Skeletal muscle tissue (tissue), 4 donors: Measurements from ENCODE around the gene GARNL3. TPM values are rescaled to one million over a fixed set of nuclear protein-coding genes. Genes with fewer than 3 reads are reported as not detected.

Experiments used
- H3K27ac ChIP-seq: one replicate; pipeline ENCODE4 v1.7.0; 2013; ENCODE audit warnings: mild to moderate bottlenecking, low read depth, low read length, inconsistent platforms
- H3K27me3 ChIP-seq, 3 donors: one replicate each; pipeline ENCODE4 v1.7.0; 2013; ENCODE audit warnings: low read length in 3 of 3; ENCODE audit not compliant: control insufficient read depth in 3 of 3, insufficient read depth in 3 of 3
- H3K36me3 ChIP-seq, 3 donors: one replicate each; pipeline ENCODE4 v1.7.0; 2013; ENCODE audit warnings: low read length in 3 of 3; ENCODE audit not compliant: control insufficient read depth in 3 of 3, insufficient read depth in 3 of 3
- H3K4me1 ChIP-seq, 3 donors: one replicate each; pipeline ENCODE4 v1.7.0; 2013; ENCODE audit warnings: low read length in 3 of 3, mild to moderate bottlenecking in 3 of 3; ENCODE audit not compliant: control insufficient read depth in 3 of 3, insufficient read depth in 3 of 3
- H3K4me3 ChIP-seq, 3 donors: one replicate each; pipeline ENCODE4 v1.7.0; 2013; ENCODE audit warnings: low read length in 3 of 3
- H3K9ac ChIP-seq, 3 donors: one replicate each; pipeline ENCODE4 v1.7.0; 2013; ENCODE audit warnings: low read length in 3 of 3, mild to moderate bottlenecking in 3 of 3, moderate library complexity in 2 of 3, low read depth in 1 of 3
- H3K9me3 ChIP-seq, 3 donors: one replicate each; pipeline ENCODE4 v1.7.0; 2013; ENCODE audit warnings: low read length in 3 of 3; ENCODE audit not compliant: control insufficient read depth in 3 of 3
- total RNA-seq: library from RNA; depleted of rRNA; stranded (reverse); fragments of >200 nt; gene quantifications from one replicate; pipeline ENCODE4 v1.2.3, GENCODE V29; 2014
- donor health status: Osteomylitis.

Gene GARNL3
- total RNA-seq, 1 donor from 2014 or later = 21.9 TPM

DNA sequence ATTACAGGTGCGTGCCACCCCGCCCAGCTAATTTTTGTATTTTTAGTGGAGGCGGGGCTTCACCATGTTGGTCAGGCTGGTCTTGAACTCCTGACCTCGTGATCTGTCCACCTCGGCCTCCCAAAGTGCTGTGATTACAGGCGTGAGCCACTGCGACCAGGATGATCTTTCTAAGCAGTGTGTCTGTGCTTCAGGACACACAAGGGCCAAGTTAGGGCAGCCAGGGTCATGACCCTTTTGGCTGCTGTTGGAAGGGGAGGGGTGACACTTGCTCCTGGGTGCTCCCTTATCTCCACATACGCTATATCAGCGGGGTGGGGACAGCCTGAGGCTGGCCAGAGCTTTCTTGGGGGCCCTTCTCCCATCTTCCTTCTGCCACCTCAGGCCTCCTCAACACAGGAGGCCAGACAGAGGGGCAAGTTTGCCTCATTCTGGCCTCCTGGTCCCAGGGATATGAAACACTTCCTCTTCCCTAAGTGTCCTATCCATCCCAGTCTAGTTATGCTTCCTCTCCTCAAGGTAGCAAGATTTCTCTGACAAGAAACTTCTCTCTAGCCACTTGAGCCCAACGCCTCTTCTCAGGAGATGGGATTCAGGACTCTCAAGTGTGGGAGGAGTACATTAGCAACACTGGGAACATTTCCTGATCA is 157.7 kb downstream of the GARNL3 start:
- Histone ChIP-seq H3K9ac (peak overlapping the region in 2 of 3 donors; percentile 97 to 99), H3K4me3 (peak overlapping the region in 2 of 3 donors; percentile 93 to 98), H3K27ac (no peak overlapping the region)

GRCh38 chr9:127422787-127423186 is 158.2 kb downstream of the GARNL3 start:
- Histone ChIP-seq H3K27me3 (no peaks in the 10 kb centered on the region), H3K36me3 (no peaks in the 10 kb centered on the region), H3K9ac (peak overlapping the region in 2 of 3 donors; percentile 97 to 99), H3K4me3 (peak overlapping the region in 2 of 3 donors; percentile 93 to 98), H3K9me3 (no peaks in the 10 kb centered on the region), H3K4me1 (peaks cover 29 to 51% (median 35%) of the 10 kb centered on the region in 3 donors), H3K27ac (peak overlapping the region; percentile 93)

More for the DNA sequence above, 157.7 kb downstream of the GARNL3 start:
- no peaks in the 10 kb centered on the region for H3K36me3 ChIP-seq
- no peaks in the 10 kb centered on the region for H3K27me3 ChIP-seq
- H3K9me3 ChIP-seq = no peaks in the 10 kb centered on the region
- peaks cover 32 to 54% (median 36%) of the 10 kb centered on the region in 3 donors for H3K4me1 ChIP-seq

DNA sequence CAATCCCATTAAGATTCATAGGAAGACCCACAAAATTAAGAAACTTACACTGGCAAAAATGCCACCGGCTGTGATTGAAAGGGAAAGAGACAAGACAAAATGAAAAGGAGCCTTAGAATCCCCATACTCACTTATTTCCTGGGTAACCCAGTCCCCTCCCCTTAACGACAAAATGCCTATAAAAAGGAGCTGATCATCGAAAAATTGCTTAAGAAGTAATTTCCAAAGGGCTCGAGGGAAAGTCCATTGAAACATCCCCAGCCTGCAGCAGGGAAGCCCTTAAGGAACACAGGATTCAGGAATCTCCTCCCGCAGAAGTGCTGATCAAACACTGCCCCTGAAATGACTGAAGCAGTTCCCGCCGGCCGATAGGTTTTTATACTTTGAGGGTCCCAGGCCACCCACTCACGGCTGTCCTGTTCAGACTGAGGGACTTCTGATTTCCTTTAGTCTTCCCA is 158.9 kb downstream of the GARNL3 start:
- Histone ChIP-seq H3K9me3 (no peaks in the 10 kb centered on the region), H3K9ac (peak overlapping the region; percentile 96 to 99 (median 97)), H3K27ac (peak overlapping the region; percentile 93), H3K4me3 (peak overlapping the region; percentile 93 to 98 (median 96)), H3K4me1 (peaks cover 28 to 46% (median 28%) of the 10 kb centered on the region in 3 donors), H3K27me3 (no peaks in the 10 kb centered on the region), H3K36me3 (peaks cover 0 to 2% (median under 1%) of the 10 kb centered on the region in 3 donors)

DNA sequence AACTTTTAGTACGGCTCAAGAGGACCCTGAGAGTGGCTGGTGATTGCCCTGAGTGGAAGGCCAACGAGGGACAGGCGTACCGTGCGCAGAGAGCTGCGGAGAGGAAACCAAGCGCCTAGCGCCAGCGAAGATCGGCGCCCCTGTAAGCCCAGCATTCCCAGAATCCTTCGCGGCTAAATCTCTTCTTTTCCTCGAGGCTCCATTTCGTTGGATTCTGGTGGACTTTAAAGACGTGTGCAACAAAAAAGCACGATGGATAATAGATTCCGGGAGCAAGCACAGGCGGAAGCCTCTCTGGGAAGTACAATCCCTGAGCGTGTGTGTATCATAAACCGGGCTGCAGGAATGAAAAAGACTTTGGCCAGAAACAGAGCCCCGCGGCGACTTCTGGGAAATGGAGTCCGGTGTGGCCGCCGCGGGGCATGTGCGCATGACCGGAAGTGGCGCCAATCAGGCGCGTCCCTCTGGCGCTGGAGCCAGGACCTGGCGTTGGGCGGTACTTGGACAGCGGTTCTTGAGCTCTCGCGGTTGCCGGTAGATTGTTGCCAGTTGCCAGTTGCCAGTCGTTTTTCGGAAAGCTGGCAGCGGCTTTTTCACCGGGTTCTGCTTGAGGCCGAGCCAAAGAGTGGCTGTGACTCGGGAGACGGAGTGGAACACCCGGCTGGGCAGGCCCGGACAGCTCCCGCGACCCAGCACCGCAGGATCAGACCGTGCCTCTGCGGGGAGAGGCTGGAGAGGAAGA is 159.5 kb downstream of the GARNL3 start, which contains the start of gene ZNF79:
Gene ZNF79 (plus strand): TSS at position 449 of the 742 bp plus-strand sequence. CDS start 406 bp downstream, outside the sequence.
- H3K9ac ChIP-seq = peak within 1 kb of the TSS; percentile 96 to 99 (median 97)
- H3K36me3 ChIP-seq = peaks cover 5 to 7% (median 7%) of the 10 kb centered on the region in 3 donors
- peak within 1 kb of the TSS; percentile 93 to 98 (median 96) for H3K4me3 ChIP-seq
- H3K4me1 ChIP-seq = peaks cover 22 to 46% (median 28%) of the 10 kb centered on the region in 3 donors
- no peaks in the 10 kb centered on the region for H3K27me3 ChIP-seq
- H3K27ac ChIP-seq = peak within 1 kb of the TSS; percentile 93
- H3K9me3 ChIP-seq = no peaks in the 10 kb centered on the region

DNA sequence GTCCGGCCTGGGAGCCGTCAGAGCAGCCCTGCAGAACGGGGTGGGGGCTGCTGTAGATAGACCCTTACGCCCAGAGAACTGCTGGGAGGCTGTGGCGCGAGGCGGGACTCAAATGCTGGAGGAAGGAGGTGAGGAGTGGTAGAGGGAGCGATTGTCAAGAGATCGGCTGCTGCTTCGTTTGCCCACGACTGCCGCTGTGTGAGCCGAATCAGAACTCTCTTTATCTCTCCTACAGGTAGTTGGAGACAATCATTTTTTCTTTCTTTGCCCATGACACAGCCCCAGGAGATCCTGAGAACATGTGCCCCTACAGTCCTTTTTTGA is 160.1 kb downstream of the GARNL3 start:
- no peaks in the 10 kb centered on the region for H3K27me3 ChIP-seq
- H3K4me1 ChIP-seq = peaks cover 22 to 46% (median 28%) of the 10 kb centered on the region in 3 donors
- peaks cover 7 to 10% (median 9%) of the 10 kb centered on the region in 3 donors for H3K36me3 ChIP-seq
- peak overlapping the region; percentile 93 to 98 (median 96) for H3K4me3 ChIP-seq
- no peaks in the 10 kb centered on the region for H3K9me3 ChIP-seq
- peak overlapping the region; percentile 96 to 99 (median 97) for H3K9ac ChIP-seq
- H3K27ac ChIP-seq = peak overlapping the region; percentile 93

DNA sequence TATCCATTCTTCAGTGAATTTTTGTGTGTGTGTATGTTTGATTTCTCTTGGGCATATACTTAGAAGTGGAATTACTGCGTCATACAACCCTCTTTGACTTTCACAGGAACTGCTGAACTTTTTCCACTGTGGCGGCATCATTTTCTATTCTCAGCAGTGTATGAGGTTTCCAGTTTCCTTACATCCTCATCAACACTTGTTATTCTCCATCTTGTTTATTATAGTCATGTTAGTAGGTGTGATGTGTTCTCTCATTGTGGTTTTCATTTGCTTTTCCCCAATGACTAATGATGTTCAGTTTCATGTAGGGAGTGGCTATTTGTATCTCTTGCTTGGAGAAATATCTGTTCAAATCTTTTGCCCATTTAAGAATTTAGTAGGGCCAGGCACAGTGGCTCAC is 162.2 kb downstream of the GARNL3 start:
- H3K4me3 ChIP-seq = peak overlapping the region in 1 of 3 donors; percentile 4
- peak overlapping the region; percentile 93 for H3K27ac ChIP-seq
- H3K27me3 ChIP-seq = no peaks in the 10 kb centered on the region
- no peaks in the 10 kb centered on the region for H3K9me3 ChIP-seq
- peaks cover 22 to 42% (median 26%) of the 10 kb centered on the region in 3 donors for H3K4me1 ChIP-seq
- no peak overlapping the region for H3K9ac ChIP-seq
- peaks cover 16 to 19% (median 18%) of the 10 kb centered on the region in 3 donors for H3K36me3 ChIP-seq

DNA sequence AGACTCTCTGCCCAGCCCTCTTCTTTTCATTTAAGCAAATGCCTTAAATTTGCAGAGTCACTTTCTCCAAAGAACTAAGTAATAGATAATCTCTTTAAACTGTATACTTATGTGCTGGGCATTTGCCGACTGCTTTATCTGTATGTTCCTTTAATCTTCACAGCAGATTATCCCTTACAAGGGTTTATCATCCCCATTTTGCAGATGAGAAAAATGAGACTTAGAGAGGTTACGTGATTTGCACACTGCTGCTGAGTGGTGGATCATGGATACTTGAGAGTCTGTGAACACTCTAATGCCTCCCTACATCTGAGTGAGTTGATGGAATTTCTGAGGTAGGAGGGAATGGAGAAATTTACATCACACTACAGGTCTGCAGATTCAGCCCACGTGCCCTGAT is 163.8 kb downstream of the GARNL3 start:
- Histone ChIP-seq H3K27ac (no peak overlapping the region), H3K9ac (no peak overlapping the region), H3K36me3 (peaks cover 21 to 24% (median 21%) of the 10 kb centered on the region in 3 donors), H3K4me3 (no peak overlapping the region), H3K9me3 (no peaks in the 10 kb centered on the region), H3K4me1 (peaks cover 15 to 27% (median 22%) of the 10 kb centered on the region in 3 donors), H3K27me3 (no peaks in the 10 kb centered on the region)

DNA sequence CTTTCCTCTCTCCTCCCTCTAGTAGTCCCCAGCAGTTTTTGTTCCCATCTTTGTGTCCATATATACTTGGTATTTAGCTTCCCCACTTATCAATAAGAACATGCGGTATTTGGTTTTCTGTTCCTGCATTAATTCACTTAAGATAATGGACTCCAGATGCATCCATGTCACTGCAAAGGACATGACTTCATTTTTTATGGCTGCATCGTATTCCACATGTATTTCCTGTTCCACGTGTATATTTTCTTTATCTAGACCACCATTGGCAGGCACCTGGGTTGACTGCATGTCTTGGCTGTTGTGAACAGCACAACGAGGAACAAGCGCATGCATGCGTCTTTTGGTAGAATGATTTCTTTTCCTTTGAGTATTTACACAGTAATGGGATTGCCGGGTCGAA is 165.8 kb downstream of the GARNL3 start:
- no peak overlapping the region for H3K27ac ChIP-seq
- H3K27me3 ChIP-seq = no peaks in the 10 kb centered on the region
- peaks cover 9 to 16% (median 11%) of the 10 kb centered on the region in 3 donors for H3K4me1 ChIP-seq
- no peak overlapping the region for H3K9ac ChIP-seq
- no peak overlapping the region for H3K4me3 ChIP-seq
- peaks cover 39 to 45% (median 39%) of the 10 kb centered on the region in 3 donors for H3K36me3 ChIP-seq
- no peaks in the 10 kb centered on the region for H3K9me3 ChIP-seq

DNA sequence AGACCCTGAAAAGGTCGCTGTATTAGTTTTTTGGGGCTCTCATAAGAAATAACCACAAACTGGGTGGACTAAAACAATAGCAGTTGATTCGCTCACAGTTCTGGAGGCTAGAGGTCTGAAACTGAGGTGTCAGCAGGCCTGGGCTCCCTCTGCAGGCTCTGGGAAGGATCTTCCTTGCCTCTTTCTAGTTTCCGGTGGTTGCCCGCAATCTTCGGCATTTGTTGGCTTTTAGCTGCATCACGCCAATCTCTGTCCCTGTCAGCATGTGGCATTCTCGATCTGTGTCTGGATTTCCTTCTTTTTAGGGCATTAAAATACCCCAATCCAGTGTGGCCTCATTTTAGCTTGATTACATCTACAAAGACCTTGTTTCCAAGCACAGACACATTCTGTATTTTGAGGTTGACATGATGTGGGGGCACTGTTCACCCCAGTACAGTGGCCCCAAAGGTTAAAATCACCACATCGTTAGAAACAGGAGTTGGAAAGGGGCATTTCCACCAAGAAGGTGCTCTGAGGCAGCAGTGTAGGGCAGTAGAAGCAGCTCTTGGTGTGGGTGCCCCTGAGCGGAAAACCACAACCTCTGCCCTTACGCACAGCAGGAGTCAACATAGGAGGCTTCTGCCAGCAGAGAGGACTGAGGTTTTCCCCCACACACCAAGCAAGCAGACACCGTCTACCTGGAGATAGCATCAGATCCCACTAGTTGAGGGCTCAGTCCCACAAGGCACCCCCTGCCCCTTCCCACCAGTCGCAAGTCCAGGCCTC is 173.1 kb downstream of the GARNL3 start:
- Histone ChIP-seq H3K4me1 (no peaks in the 10 kb centered on the region), H3K4me3 (no peak overlapping the region), H3K36me3 (peaks cover 76 to 77% (median 77%) of the 10 kb centered on the region in 3 donors), H3K27me3 (no peaks in the 10 kb centered on the region), H3K9me3 (no peaks in the 10 kb centered on the region), H3K27ac (no peak overlapping the region), H3K9ac (no peak overlapping the region)
